Head of caudate nucleus (tissue), 42 donors: Measurements from ENCODE around the gene IGLON5.

ENCODE experiments used
- DNase-seq, 42 donors: peaks; one replicate each; pipeline versions ENCODE4 v3.0.0 to v3.0.0-alpha.2; 2020 to 2021; ENCODE audit warnings: mixed read lengths in 7 of 42
- intact Hi-C: fragments of 100-400 bp; cut with DNase I; formaldehyde crosslinking; loops from one replicate; pipeline ENCODE4 v1.15.0; 2022

The IGLON5 gene

DNA sequence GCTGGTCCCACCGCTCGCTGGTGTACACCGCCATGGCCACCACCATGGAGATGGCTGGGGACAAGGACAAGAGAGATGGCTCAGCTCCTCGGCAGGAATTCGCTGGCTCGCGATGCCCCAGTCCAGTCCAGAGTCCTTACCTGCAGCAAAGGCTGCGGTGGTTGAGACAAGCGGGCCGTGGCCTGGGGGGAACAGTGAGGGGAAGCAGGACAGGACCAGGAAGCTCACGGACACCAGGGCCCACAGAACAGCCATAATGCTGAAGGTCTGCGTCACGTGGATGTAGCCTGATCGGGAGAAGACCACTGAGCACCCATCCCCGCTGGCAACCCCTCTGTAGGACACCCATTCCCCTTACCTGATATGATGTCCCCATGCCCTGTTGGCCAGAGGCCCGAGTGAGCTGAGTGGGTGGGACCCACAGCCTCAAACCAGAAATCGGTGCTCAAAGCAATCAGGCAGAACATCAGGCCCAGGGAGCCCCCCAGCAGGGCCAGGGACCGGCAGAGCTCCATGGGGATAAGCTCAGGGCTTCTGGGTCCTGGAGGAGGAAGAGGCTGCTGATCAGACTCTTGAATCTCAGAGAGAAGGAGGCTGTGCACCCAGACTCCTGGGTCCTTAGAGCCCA is 60.7 kb downstream of the IGLON5 start:
- no peak for DNase-seq
- intact Hi-C loops: no loop called here

DNA sequence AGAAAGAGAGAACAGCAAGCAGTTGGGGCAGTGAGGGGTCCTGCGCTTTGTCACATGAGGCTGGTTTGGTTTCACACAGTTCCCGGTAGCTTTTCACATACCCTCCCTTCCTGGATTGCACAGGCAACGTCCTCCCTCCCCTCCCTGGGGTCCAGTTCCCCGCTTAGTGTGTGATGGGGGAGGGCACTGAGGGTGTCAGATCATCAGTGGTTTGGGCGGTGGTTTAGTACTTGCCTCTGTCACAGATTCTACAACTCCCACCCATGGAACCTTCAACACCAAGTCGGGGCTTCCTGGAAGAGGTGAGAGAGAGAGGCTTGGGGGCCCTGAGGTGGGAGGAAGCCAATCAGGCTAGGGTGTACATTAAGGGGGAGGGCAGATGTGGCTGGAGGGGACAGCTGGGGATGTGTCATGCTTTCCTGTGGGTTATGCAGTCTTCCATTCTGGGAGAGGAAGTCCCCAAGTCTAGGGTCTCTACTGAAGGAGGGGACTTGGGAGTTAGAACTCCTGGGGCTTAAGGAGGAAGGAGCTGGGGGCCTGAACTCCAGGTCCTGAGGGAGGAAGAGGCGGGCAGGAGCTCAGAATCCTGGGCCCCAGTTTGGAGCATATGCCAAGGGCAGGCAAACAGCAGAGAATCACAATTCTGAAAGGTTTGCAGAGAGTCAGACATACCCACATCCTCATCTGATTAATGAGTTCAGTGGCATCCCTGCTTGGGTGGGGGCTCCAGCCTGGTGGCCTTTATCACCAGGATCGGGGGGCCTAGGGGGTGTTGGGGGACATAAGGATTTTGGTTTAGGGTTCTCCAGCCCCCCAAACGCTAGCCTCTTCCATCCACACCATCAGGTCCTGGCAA is 61.4 kb downstream of the IGLON5 start, which contains the start of gene NKG7:
Gene NKG7, minus strand, starts transcription at position 6 of the 856 bp plus-strand sequence. CDS start 119 bp downstream, outside the sequence.
- DNase-seq: no peak

DNA sequence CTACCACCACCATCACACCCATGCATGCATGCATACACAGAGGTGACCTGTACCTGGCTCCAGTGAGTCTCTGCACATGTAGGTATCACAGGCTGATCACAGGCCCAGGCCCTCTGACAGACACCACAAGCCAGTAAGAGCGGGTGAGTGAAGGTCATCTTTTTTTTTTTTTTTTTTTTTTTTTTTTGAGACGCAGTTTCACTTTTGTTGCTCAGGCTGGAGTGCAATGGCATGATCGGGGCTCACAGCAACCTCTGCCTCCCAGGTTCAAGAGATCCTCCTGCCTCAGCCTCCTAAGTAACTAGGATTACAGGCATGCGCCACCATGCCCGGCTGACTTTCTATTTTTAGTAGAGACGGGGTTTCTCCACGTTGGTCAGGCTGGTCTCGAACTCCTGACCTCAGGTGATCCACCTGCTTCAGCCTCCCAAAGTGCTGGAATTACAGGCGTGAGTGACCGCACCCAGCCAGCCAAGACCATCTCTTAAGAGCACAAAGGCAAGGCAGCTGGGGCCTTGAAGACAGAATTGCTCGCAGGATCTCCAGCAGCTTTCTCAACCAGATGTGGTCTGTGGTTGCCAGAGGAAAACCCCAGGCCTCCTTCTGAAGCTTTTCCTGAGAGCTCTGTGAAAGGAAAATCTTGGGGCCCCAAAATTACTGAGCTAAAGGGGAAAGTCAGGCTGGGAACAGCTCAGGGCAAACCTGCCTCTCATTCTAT is 64.2 kb downstream of the IGLON5 start:
- DNase-seq: no peak
- intact Hi-C loops: no loop called here

More for the DNA sequence above, 61.4 kb downstream of the IGLON5 start, which contains the start of gene NKG7:
- intact Hi-C loops: no loop called here

DNA sequence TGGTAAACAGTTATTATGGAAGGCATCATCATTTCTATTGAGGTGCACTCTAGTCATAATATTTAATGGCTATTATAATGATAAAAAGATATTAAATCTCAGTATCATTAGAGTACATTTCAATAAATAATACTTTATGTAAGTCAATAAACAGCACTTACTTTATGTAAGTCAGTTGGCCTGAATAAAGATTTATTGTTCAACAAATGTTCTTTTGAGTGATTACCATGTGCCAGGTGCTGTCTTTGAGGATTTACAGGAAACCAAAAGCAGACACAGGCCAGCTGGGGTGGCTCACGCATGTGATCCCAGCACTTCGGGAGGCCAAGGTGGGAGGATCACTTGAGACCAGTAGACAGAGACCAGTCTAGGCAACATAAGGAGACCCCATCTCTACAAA is 66.0 kb downstream of the IGLON5 start:
- no peak for DNase-seq
- intact Hi-C loops: no loop called here

DNA sequence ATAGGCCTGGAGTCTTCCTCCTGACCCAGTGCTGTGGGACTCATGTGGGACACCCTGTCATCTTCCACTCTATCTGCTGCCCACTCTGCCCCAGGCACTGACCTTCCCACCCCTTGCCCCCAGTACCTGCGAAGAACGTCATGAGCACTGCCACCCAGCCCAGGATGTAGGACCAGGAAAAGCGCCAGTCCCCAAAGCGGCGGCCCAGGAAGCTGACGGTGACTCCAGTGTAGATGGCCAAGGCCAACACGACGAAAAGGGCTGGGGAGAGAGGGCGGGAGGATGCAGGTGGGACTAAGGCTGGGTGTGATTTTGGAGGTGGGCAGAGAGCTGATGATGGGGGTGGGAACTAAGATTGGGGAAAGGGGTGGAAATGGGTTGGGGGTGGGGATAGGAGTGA is 68.9 kb downstream of the IGLON5 start:
- intact Hi-C loops: no loop called here

More for the DNA sequence above, 68.9 kb downstream of the IGLON5 start:
- no peak for DNase-seq
